ENCODE data around the gene RAC2. TPM values are rescaled to one million over a fixed set of nuclear protein-coding genes. Genes with fewer than 3 reads are reported as not detected.

Gene RAC2
- polyA plus RNA-seq, 1 donor: 22.6 TPM

- DNase-seq: peak in 1 of 2 donors; percentile 57
- no peaks in the 10 kb centered on the region for H3K36me3 ChIP-seq (ENCODE audit: control insufficient read depth, insufficient read depth, low read length)
- peaks cover 39% of the 10 kb centered on the region for H3K4me1 ChIP-seq (ENCODE audit: control insufficient read depth, insufficient read depth, low read length)
- whole genome bisulfite sequencing (ENCODE audit: insufficient coverage, low lambda C conversion rate): 24% methylated on average over 3 of the region's 10 CpGs
- no peaks in the 10 kb centered on the region for H3K9me3 ChIP-seq (ENCODE audit: control insufficient read depth, low read depth, low read length)
- H3K27me3 ChIP-seq (ENCODE audit: control insufficient read depth, insufficient read depth, low read length): no peaks in the 10 kb centered on the region
- peak overlapping the region; percentile 34 for H3K27ac ChIP-seq (ENCODE audit: low read length)
- H3K4me3 ChIP-seq (ENCODE audit: low read length): no peak overlapping the region
Measured at GRCh38 chr22:37193629-37194191, 50.4 kb downstream of the RAC2 start.

GRCh38 chr22:37192741-37193140 lies 51.3 kb downstream of the RAC2 start:
- Histone ChIP-seq H3K4me3 (ENCODE audit: low read length) (no peak overlapping the region), H3K27me3 (ENCODE audit: control insufficient read depth, insufficient read depth, low read length) (no peaks in the 10 kb centered on the region), H3K36me3 (ENCODE audit: control insufficient read depth, insufficient read depth, low read length) (no peaks in the 10 kb centered on the region), H3K9me3 (ENCODE audit: control insufficient read depth, low read depth, low read length) (no peaks in the 10 kb centered on the region), H3K27ac (ENCODE audit: low read length) (no peak overlapping the region), H3K4me1 (ENCODE audit: control insufficient read depth, insufficient read depth, low read length) (peaks cover 41% of the 10 kb centered on the region)
- DNase-seq: no peak
- WGBS (ENCODE audit: insufficient coverage, low lambda C conversion rate): no CpG with 5 or more reads among the region's 1 CpG

GRCh38 chr22:37192204-37192603 lies 51.9 kb downstream of the RAC2 start:
- no peaks in the 10 kb centered on the region for H3K9me3 ChIP-seq (ENCODE audit: control insufficient read depth, low read depth, low read length)
- H3K27me3 ChIP-seq (ENCODE audit: control insufficient read depth, insufficient read depth, low read length): no peaks in the 10 kb centered on the region
- no peak overlapping the region for H3K27ac ChIP-seq (ENCODE audit: low read length)
- no peaks in the 10 kb centered on the region for H3K36me3 ChIP-seq (ENCODE audit: control insufficient read depth, insufficient read depth, low read length)
- 67% methylated on average over 1 of the region's 2 CpGs for WGBS (ENCODE audit: insufficient coverage, low lambda C conversion rate)
- peaks cover 41% of the 10 kb centered on the region for H3K4me1 ChIP-seq (ENCODE audit: control insufficient read depth, insufficient read depth, low read length)
- peak in 1 of 2 donors; percentile 55 for DNase-seq
- H3K4me3 ChIP-seq (ENCODE audit: low read length): no peak overlapping the region

GRCh38 chr22:37190262-37190780 lies 53.7 kb downstream of the RAC2 start:
- no peaks in the 10 kb centered on the region for H3K27me3 ChIP-seq (ENCODE audit: control insufficient read depth, insufficient read depth, low read length)
- H3K36me3 ChIP-seq (ENCODE audit: control insufficient read depth, insufficient read depth, low read length): no peaks in the 10 kb centered on the region
- H3K27ac ChIP-seq (ENCODE audit: low read length): no peak overlapping the region
- no peak overlapping the region for H3K4me3 ChIP-seq (ENCODE audit: low read length)
- H3K9me3 ChIP-seq (ENCODE audit: control insufficient read depth, low read depth, low read length): no peaks in the 10 kb centered on the region
- WGBS (ENCODE audit: insufficient coverage, low lambda C conversion rate): 40% methylated on average over 2 of the region's 4 CpGs
- H3K4me1 ChIP-seq (ENCODE audit: control insufficient read depth, insufficient read depth, low read length): peaks cover 40% of the 10 kb centered on the region
- no peak for DNase-seq

GRCh38 chr22:37188901-37189466 lies 55.1 kb downstream of the RAC2 start:
- Histone ChIP-seq H3K4me1 (ENCODE audit: control insufficient read depth, insufficient read depth, low read length) (peaks cover 40% of the 10 kb centered on the region), H3K27me3 (ENCODE audit: control insufficient read depth, insufficient read depth, low read length) (no peaks in the 10 kb centered on the region), H3K9me3 (ENCODE audit: control insufficient read depth, low read depth, low read length) (no peaks in the 10 kb centered on the region), H3K36me3 (ENCODE audit: control insufficient read depth, insufficient read depth, low read length) (no peaks in the 10 kb centered on the region), H3K27ac (ENCODE audit: low read length) (peak overlapping the region; percentile 65), H3K4me3 (ENCODE audit: low read length) (no peak overlapping the region)
- no peak for DNase-seq
- WGBS (ENCODE audit: insufficient coverage, low lambda C conversion rate): no CpG with 5 or more reads among the region's 2 CpGs

GRCh38 chr22:37187891-37188761 lies 55.9 kb downstream of the RAC2 start, which contains the start of gene C1QTNF6:
Gene C1QTNF6 (minus strand): TSS chr22:37188247. CDS start chr22:37188213, 34 bp downstream.
- Histone ChIP-seq H3K4me1 (ENCODE audit: control insufficient read depth, insufficient read depth, low read length) (peaks cover 40% of the 10 kb centered on the region), H3K27ac (ENCODE audit: low read length) (peak within 1 kb of the TSS; percentile 65), H3K36me3 (ENCODE audit: control insufficient read depth, insufficient read depth, low read length) (no peaks in the 10 kb centered on the region), H3K27me3 (ENCODE audit: control insufficient read depth, insufficient read depth, low read length) (no peaks in the 10 kb centered on the region), H3K9me3 (ENCODE audit: control insufficient read depth, low read depth, low read length) (no peaks in the 10 kb centered on the region), H3K4me3 (ENCODE audit: low read length) (peak within 1 kb of the TSS; percentile 27)
- peak in 1 of 2 donors; percentile 65 for DNase-seq
- WGBS (ENCODE audit: insufficient coverage, low lambda C conversion rate): no CpG with 5 or more reads among the region's 17 CpGs

GRCh38 chr22:37187552-37187890 lies 56.5 kb downstream of the RAC2 start:
- no peak for DNase-seq
- whole genome bisulfite sequencing (ENCODE audit: insufficient coverage, low lambda C conversion rate): no CpG with 5 or more reads among the region's 5 CpGs
- peaks cover 36% of the 10 kb centered on the region for H3K4me1 ChIP-seq (ENCODE audit: control insufficient read depth, insufficient read depth, low read length)

GRCh38 chr22:37186997-37187522 lies 57.0 kb downstream of the RAC2 start:
- H3K27ac ChIP-seq (ENCODE audit: low read length): peak overlapping the region; percentile 65
- no peak for DNase-seq
- peak overlapping the region; percentile 27 for H3K4me3 ChIP-seq (ENCODE audit: low read length)
- no peaks in the 10 kb centered on the region for H3K27me3 ChIP-seq (ENCODE audit: control insufficient read depth, insufficient read depth, low read length)
- H3K36me3 ChIP-seq (ENCODE audit: control insufficient read depth, insufficient read depth, low read length): peaks cover 3% of the 10 kb centered on the region
- WGBS (ENCODE audit: insufficient coverage, low lambda C conversion rate): no CpG with 5 or more reads among the region's 4 CpGs
- no peaks in the 10 kb centered on the region for H3K9me3 ChIP-seq (ENCODE audit: control insufficient read depth, low read depth, low read length)
- peaks cover 36% of the 10 kb centered on the region for H3K4me1 ChIP-seq (ENCODE audit: control insufficient read depth, insufficient read depth, low read length)

More at GRCh38 chr22:37187552-37187890, 56.5 kb downstream of the RAC2 start:
- H3K27ac ChIP-seq (ENCODE audit: low read length): peak overlapping the region; percentile 65
- H3K36me3 ChIP-seq (ENCODE audit: control insufficient read depth, insufficient read depth, low read length): peaks cover 2% of the 10 kb centered on the region
- H3K9me3 ChIP-seq (ENCODE audit: control insufficient read depth, low read depth, low read length): no peaks in the 10 kb centered on the region
- peak overlapping the region; percentile 27 for H3K4me3 ChIP-seq (ENCODE audit: low read length)
- H3K27me3 ChIP-seq (ENCODE audit: control insufficient read depth, insufficient read depth, low read length): no peaks in the 10 kb centered on the region

GRCh38 chr22:37186228-37186996 lies 57.7 kb downstream of the RAC2 start:
- no peak overlapping the region for H3K4me3 ChIP-seq (ENCODE audit: low read length)
- H3K36me3 ChIP-seq (ENCODE audit: control insufficient read depth, insufficient read depth, low read length): peaks cover 7% of the 10 kb centered on the region
- 60% methylated on average over 1 of the region's 9 CpGs for WGBS (ENCODE audit: insufficient coverage, low lambda C conversion rate)
- H3K27me3 ChIP-seq (ENCODE audit: control insufficient read depth, insufficient read depth, low read length): no peaks in the 10 kb centered on the region
- H3K27ac ChIP-seq (ENCODE audit: low read length): no peak overlapping the region
- DNase-seq: peak in 1 of 2 donors; percentile 62
- peaks cover 35% of the 10 kb centered on the region for H3K4me1 ChIP-seq (ENCODE audit: control insufficient read depth, insufficient read depth, low read length)
- H3K9me3 ChIP-seq (ENCODE audit: control insufficient read depth, low read depth, low read length): no peaks in the 10 kb centered on the region

All from large intestine (tissue), 3 donors.